ENCODE results near the gene RAPGEF4.

RAPGEF4 gene

DNA sequence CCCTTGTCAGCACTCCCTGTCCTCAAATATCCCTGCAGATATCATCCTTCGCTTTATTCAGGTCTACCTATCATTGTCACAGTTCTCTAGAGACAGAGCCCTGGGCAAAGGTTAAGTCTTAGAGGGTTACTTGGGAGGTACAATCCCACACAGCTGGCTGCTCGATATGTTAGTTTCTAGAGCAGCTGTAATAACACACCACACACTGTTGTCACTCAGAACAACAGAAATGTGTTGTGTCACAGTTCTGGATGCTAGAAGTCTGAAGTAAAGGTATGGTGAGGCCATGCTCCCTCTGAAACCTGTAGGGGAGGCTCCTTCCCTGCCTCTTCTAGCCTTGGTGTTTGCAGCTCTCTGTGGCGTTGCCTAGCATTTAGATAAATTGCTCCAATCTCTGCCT, 9.9 kb upstream of the RAPGEF4 start:
- H3K4me3 ChIP-seq (ENCODE audit: low read depth, low read length), result no peak overlapping the region
- TF ChIP-seq, protein P1, sequence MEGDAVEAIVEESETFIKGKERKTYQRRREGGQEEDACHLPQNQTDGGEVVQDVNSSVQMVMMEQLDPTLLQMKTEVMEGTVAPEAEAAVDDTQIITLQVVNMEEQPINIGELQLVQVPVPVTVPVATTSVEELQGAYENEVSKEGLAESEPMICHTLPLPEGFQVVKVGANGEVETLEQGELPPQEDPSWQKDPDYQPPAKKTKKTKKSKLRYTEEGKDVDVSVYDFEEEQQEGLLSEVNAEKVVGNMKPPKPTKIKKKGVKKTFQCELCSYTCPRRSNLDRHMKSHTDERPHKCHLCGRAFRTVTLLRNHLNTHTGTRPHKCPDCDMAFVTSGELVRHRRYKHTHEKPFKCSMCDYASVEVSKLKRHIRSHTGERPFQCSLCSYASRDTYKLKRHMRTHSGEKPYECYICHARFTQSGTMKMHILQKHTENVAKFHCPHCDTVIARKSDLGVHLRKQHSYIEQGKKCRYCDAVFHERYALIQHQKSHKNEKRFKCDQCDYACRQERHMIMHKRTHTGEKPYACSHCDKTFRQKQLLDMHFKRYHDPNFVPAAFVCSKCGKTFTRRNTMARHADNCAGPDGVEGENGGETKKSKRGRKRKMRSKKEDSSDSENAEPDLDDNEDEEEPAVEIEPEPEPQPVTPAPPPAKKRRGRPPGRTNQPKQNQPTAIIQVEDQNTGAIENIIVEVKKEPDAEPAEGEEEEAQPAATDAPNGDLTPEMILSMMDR (IDR thresholded peaks at IDR 0.05; ENCODE audit: borderline replicate concordance, insufficient read depth, low read depth, low read length), result no peak

DNA sequence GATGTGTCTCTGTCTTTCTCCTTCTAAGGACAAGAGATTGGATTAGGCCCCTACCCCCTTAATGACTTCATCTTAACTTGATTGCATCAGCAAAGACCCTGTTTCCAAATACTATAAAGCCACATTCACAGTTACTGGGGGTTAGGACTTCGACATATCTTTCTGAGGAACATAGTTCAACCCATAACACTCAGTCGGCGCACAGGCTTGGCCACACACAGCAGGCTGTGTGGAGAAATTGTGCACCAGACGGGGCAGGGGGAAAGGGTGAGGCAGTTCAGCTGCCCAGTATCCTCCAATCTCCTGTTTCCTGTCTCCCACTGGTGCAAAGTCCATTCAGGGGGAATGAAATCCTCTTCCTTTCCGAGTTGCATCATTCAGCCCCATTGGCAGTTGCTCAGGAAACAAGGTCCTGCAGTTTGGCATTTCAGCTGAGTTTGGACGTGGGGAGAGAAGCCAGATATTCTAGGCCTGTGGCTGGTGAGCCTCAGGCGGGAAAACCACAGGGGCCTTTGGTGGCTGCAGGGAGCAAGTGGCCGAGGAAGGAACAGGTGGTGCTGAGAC, 9.4 kb upstream of the RAPGEF4 start:
- TF ChIP-seq, protein P1 (IDR thresholded peaks at IDR 0.05; ENCODE audit: borderline replicate concordance, insufficient read depth, low read depth, low read length), result no peak
- no peak overlapping the region for H3K4me3 ChIP-seq (ENCODE audit: low read depth, low read length)

DNA sequence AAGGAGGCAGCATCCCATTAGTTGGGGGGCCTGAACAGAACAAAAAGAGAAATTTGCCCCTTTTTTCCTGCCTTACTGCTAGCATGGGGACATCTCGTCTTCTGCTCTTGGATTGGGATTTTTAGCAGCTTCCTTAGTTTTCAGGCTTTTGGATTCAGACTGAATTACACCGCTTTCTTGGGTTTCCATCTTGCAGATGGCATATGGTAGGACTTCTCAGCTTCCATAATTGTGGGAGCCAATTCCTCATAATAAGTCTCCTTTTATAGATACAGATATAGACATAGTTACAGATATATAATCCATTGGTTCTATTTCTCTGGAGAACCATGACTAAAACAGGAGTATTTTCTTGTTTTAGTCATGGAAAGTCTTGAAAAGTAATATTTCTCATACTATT, 5.2 kb upstream of the RAPGEF4 start:
- TF ChIP-seq, protein P1 (IDR thresholded peaks at IDR 0.05; ENCODE audit: borderline replicate concordance, insufficient read depth, low read depth, low read length), result no peak
- no peak overlapping the region for H3K4me3 ChIP-seq (ENCODE audit: low read depth, low read length)

DNA sequence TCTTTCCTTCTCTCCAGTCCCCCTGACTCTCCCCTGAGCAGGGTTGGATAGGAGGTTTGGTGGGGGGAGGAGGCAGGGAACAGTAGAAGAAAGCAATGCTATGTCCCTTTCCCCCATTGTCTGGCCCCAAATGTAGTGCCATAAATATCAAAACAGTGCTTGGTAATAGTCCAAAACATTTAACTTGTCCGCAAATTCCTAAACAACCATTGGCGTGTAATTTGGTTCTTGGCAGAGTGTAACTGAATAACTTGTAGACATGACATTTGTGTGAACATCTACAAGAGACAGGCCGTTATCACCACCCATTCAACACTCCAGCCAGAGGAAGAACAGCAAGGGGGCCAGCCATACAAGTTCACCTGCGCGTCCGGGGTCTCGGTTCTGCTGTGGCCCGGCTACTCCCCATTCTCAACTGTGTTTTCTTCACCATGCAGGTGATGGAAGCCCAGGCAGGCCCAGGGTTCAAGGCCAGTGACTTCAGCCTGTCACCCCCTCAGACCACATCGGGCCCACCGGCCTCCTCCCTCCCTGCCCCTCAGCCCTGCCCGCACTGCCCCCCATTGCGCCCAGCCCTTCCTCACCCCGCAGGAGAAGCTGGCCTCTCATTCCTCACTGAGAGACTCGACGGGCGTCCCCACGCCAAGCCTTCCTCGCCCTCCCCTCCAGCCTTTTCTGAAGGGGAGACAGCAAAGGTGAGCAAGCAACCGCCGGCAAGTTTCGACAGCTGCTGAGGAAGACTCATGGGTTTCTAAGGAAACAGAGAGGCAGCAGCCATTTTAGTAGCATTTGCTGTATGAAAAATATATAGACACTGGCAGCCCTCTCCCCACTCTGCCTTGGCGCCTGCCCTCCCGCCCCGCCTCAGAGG, 699 bp upstream of the RAPGEF4 start:
- TF ChIP-seq, protein P1 (IDR thresholded peaks at IDR 0.05; ENCODE audit: borderline replicate concordance, insufficient read depth, low read depth, low read length), result no peak
- no peak overlapping the region for H3K4me3 ChIP-seq (ENCODE audit: low read depth, low read length)

DNA sequence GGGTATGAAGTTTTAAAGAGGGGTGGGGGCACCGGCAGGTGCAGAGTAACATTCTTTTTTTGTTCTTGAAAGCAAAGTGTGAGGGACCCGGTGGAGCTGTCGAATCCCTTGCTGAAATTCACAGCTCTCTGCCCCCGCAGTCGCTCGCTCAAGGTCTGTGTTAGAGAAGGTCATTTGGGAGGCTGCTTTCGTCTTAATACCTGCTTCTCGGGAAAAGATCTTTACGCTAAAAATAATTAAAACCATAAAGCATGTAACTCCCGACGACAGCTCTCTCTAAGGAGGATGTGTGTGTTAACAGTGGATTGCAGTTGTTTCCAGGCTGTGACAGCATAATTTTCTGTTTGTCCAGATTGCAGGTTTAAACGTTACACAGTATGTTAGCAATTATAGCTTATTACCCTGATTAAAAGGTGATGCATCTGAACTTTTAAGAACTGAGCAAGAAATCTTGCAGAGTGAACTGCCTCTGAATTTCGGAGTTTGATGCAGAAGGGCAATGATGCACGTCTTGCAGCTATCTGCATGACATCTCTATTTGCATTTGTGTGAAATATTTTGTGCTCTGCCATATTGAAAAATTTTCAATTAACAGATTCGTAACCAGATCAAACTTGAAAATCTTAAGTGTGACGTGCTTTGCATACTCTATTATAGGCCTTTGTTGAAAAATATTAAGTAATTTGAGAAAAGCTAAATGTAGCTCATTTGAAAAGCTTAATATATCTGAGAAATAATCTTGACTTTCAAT, 954 bp downstream of the RAPGEF4 start:
- TF ChIP-seq, protein P1 (IDR thresholded peaks at IDR 0.05; ENCODE audit: borderline replicate concordance, insufficient read depth, low read depth, low read length), result no peak
- no peak overlapping the region for H3K4me3 ChIP-seq (ENCODE audit: low read depth, low read length)

DNA sequence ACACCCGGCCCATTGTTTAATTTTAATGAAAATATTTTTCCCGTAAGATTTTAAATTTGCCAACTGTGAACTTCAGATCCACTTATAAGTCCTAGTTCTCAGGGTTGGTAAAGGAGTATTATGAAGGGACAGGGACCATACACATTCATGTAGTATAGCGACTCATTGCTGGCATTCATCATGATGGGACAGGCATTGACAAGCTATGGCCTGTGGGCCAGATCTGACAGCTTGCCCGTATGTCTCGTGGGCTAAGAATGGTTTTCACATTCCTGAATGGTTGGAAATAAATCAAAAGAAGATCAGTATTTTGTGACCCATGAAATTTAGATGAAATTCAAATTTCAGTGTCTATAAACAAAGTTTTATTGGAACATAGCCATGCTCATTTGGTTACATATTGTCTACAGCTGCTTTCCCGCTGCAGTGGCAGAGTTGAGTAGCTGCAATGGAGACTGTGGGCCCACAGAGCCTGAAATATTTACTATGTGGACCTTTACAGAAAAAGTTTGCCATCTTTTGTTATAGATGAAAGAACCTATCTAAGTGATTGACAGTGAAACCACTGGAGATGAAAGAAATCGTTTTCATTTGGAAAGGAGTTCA, 4.1 kb downstream of the RAPGEF4 start:
- TF ChIP-seq, protein P1 (IDR thresholded peaks at IDR 0.05; ENCODE audit: borderline replicate concordance, insufficient read depth, low read depth, low read length), result no peak
- no peak overlapping the region for H3K4me3 ChIP-seq (ENCODE audit: low read depth, low read length)

Data from GM12875 (cell line).